ENCODE measurements around the gene CHD2. TPM values are rescaled to one million over a fixed set of nuclear protein-coding genes. Genes with fewer than 3 reads are reported as not detected.
"Not testable (repeated sequence)": the region's sequence is repeated elsewhere in the genome, so short reads cannot be mapped to it uniquely, and the experiment has no call there.

The CHD2 gene
- polyA plus RNA-seq = 10 to 100 TPM; 25.8 to 32.8 TPM

- Histone ChIP-seq H3K4me1 (ENCODE audit: control insufficient read depth in 2 of 2, insufficient read depth in 2 of 2, low read length in 1 of 2) (no peaks in the 10 kb centered on the region), H3K9me3 (ENCODE audit: control insufficient read depth in 2 of 2, insufficient read depth in 1 of 2, low read depth in 1 of 2, low read length in 1 of 2) (no peaks in the 10 kb centered on the region), H3K27me3 (ENCODE audit: control insufficient read depth in 1 of 2, insufficient read depth in 2 of 2, low read length in 2 of 2) (no peaks in the 10 kb centered on the region), H3K27ac (ENCODE audit: low read depth in 2 of 2, low read length in 1 of 2) (peak within 1 kb of the TSS; percentile 97 to 98), H3K4me3 (ENCODE audit: low read depth in 1 of 2, low read length in 2 of 2) (peak within 1 kb of the TSS; percentile 64 to 87), H3K36me3 (ENCODE audit: control insufficient read depth in 2 of 2, insufficient read depth in 2 of 2, low read length in 1 of 2) (no peaks in the 10 kb centered on the region)
- WGBS, 2 donors = 0% methylated on average over 15 of the region's 15 CpGs
Observed at GRCh38 chr15:92899948-92900730, at the start of gene CHD2. Gene CHD2 (plus strand): TSS chr15:92900324. CDS start chr15:92901238, 914 bp downstream.

GRCh38 chr15:92853222-92853621, 46.9 kb upstream of the CHD2 start:
- Histone ChIP-seq H3K4me1 (ENCODE audit: control insufficient read depth in 2 of 2, insufficient read depth in 2 of 2, low read length in 1 of 2) (no peaks in the 10 kb centered on the region), H3K4me3 (ENCODE audit: low read depth in 1 of 2, low read length in 2 of 2) (no peak overlapping the region), H3K27ac (ENCODE audit: low read depth in 2 of 2, low read length in 1 of 2) (no peak overlapping the region), H3K27me3 (ENCODE audit: control insufficient read depth in 1 of 2, insufficient read depth in 2 of 2, low read length in 2 of 2) (no peaks in the 10 kb centered on the region), H3K9me3 (ENCODE audit: control insufficient read depth in 2 of 2, insufficient read depth in 1 of 2, low read depth in 1 of 2, low read length in 1 of 2) (no peaks in the 10 kb centered on the region), H3K36me3 (ENCODE audit: control insufficient read depth in 2 of 2, insufficient read depth in 2 of 2, low read length in 1 of 2) (no peaks in the 10 kb centered on the region)
- WGBS, 2 donors = 77 to 81% methylated on average over 9 of the region's 9 CpGs

GRCh38 chr15:92861742-92862141, 38.4 kb upstream of the CHD2 start:
- 95 to 97% methylated on average over 1 of the region's 1 CpG for WGBS, 2 donors
- Histone ChIP-seq H3K4me1 (ENCODE audit: control insufficient read depth in 2 of 2, insufficient read depth in 2 of 2, low read length in 1 of 2) (no peaks in the 10 kb centered on the region), H3K9me3 (ENCODE audit: control insufficient read depth in 2 of 2, insufficient read depth in 1 of 2, low read depth in 1 of 2, low read length in 1 of 2) (no peaks in the 10 kb centered on the region), H3K27me3 (ENCODE audit: control insufficient read depth in 1 of 2, insufficient read depth in 2 of 2, low read length in 2 of 2) (no peaks in the 10 kb centered on the region), H3K27ac (ENCODE audit: low read depth in 2 of 2, low read length in 1 of 2) (no peak overlapping the region), H3K4me3 (ENCODE audit: low read depth in 1 of 2, low read length in 2 of 2) (no peak overlapping the region), H3K36me3 (ENCODE audit: control insufficient read depth in 2 of 2, insufficient read depth in 2 of 2, low read length in 1 of 2) (no peaks in the 10 kb centered on the region)

GRCh38 chr15:92864127-92864814, 35.9 kb upstream of the CHD2 start:
- Histone ChIP-seq H3K27me3 (ENCODE audit: control insufficient read depth in 1 of 2, insufficient read depth in 2 of 2, low read length in 2 of 2) (no peaks in the 10 kb centered on the region), H3K9me3 (ENCODE audit: control insufficient read depth in 2 of 2, insufficient read depth in 1 of 2, low read depth in 1 of 2, low read length in 1 of 2) (no peaks in the 10 kb centered on the region), H3K4me1 (ENCODE audit: control insufficient read depth in 2 of 2, insufficient read depth in 2 of 2, low read length in 1 of 2) (no peaks in the 10 kb centered on the region), H3K4me3 (ENCODE audit: low read depth in 1 of 2, low read length in 2 of 2) (no peak overlapping the region), H3K36me3 (ENCODE audit: control insufficient read depth in 2 of 2, insufficient read depth in 2 of 2, low read length in 1 of 2) (no peaks in the 10 kb centered on the region), H3K27ac (ENCODE audit: low read depth in 2 of 2, low read length in 1 of 2) (no peak overlapping the region)
- WGBS, 2 donors = 78 to 83% methylated on average over 1 of the region's 1 CpG

GRCh38 chr15:92869263-92869940, 30.7 kb upstream of the CHD2 start:
- H3K27ac ChIP-seq (ENCODE audit: low read depth in 2 of 2, low read length in 1 of 2) = peak overlapping the region in 1 of 2 donors; percentile 67
- H3K4me3 ChIP-seq (ENCODE audit: low read depth in 1 of 2, low read length in 2 of 2) = no peak overlapping the region
- peaks cover 0 to 2% of the 10 kb centered on the region in 2 donors for H3K4me1 ChIP-seq (ENCODE audit: control insufficient read depth in 2 of 2, insufficient read depth in 2 of 2, low read length in 1 of 2)
- no peaks in the 10 kb centered on the region for H3K27me3 ChIP-seq (ENCODE audit: control insufficient read depth in 1 of 2, insufficient read depth in 2 of 2, low read length in 2 of 2)
- WGBS, 2 donors = 52 to 65% methylated on average over 4 of the region's 4 CpGs
- no peaks in the 10 kb centered on the region for H3K9me3 ChIP-seq (ENCODE audit: control insufficient read depth in 2 of 2, insufficient read depth in 1 of 2, low read depth in 1 of 2, low read length in 1 of 2)
- no peaks in the 10 kb centered on the region for H3K36me3 ChIP-seq (ENCODE audit: control insufficient read depth in 2 of 2, insufficient read depth in 2 of 2, low read length in 1 of 2)

GRCh38 chr15:92870010-92870591, 30.0 kb upstream of the CHD2 start:
- no peaks in the 10 kb centered on the region for H3K27me3 ChIP-seq (ENCODE audit: control insufficient read depth in 1 of 2, insufficient read depth in 2 of 2, low read length in 2 of 2)
- peak overlapping the region; percentile 45 to 68 for H3K27ac ChIP-seq (ENCODE audit: low read depth in 2 of 2, low read length in 1 of 2)
- 35 to 52% methylated on average over 9 of the region's 9 CpGs for WGBS, 2 donors
- no peak overlapping the region for H3K4me3 ChIP-seq (ENCODE audit: low read depth in 1 of 2, low read length in 2 of 2)
- H3K36me3 ChIP-seq (ENCODE audit: control insufficient read depth in 2 of 2, insufficient read depth in 2 of 2, low read length in 1 of 2) = no peaks in the 10 kb centered on the region
- peaks cover 0 to 2% of the 10 kb centered on the region in 2 donors for H3K4me1 ChIP-seq (ENCODE audit: control insufficient read depth in 2 of 2, insufficient read depth in 2 of 2, low read length in 1 of 2)
- H3K9me3 ChIP-seq (ENCODE audit: control insufficient read depth in 2 of 2, insufficient read depth in 1 of 2, low read depth in 1 of 2, low read length in 1 of 2) = no peaks in the 10 kb centered on the region

GRCh38 chr15:92872967-92873366, 27.2 kb upstream of the CHD2 start:
- not testable (repeated sequence) for H3K27ac ChIP-seq (ENCODE audit: low read depth in 2 of 2, low read length in 1 of 2); H3K4me1 ChIP-seq (ENCODE audit: control insufficient read depth in 2 of 2, insufficient read depth in 2 of 2, low read length in 1 of 2); H3K9me3 ChIP-seq (ENCODE audit: control insufficient read depth in 2 of 2, insufficient read depth in 1 of 2, low read depth in 1 of 2, low read length in 1 of 2); H3K36me3 ChIP-seq (ENCODE audit: control insufficient read depth in 2 of 2, insufficient read depth in 2 of 2, low read length in 1 of 2); H3K27me3 ChIP-seq (ENCODE audit: control insufficient read depth in 1 of 2, insufficient read depth in 2 of 2, low read length in 2 of 2); H3K4me3 ChIP-seq (ENCODE audit: low read depth in 1 of 2, low read length in 2 of 2)
- WGBS, 2 donors = 96 to 97% methylated on average over 6 of the region's 6 CpGs

GRCh38 chr15:92877000-92877399, 23.1 kb upstream of the CHD2 start:
- no peaks in the 10 kb centered on the region for H3K27me3 ChIP-seq (ENCODE audit: control insufficient read depth in 1 of 2, insufficient read depth in 2 of 2, low read length in 2 of 2)
- WGBS, 2 donors = 87 to 88% methylated on average over 5 of the region's 5 CpGs
- H3K9me3 ChIP-seq (ENCODE audit: control insufficient read depth in 2 of 2, insufficient read depth in 1 of 2, low read depth in 1 of 2, low read length in 1 of 2) = no peaks in the 10 kb centered on the region
- H3K4me3 ChIP-seq (ENCODE audit: low read depth in 1 of 2, low read length in 2 of 2) = no peak overlapping the region
- no peaks in the 10 kb centered on the region for H3K36me3 ChIP-seq (ENCODE audit: control insufficient read depth in 2 of 2, insufficient read depth in 2 of 2, low read length in 1 of 2)
- H3K4me1 ChIP-seq (ENCODE audit: control insufficient read depth in 2 of 2, insufficient read depth in 2 of 2, low read length in 1 of 2) = no peaks in the 10 kb centered on the region
- H3K27ac ChIP-seq (ENCODE audit: low read depth in 2 of 2, low read length in 1 of 2) = no peak overlapping the region

GRCh38 chr15:92877416-92877815, 22.7 kb upstream of the CHD2 start:
- Histone ChIP-seq H3K36me3 (ENCODE audit: control insufficient read depth in 2 of 2, insufficient read depth in 2 of 2, low read length in 1 of 2) (no peaks in the 10 kb centered on the region), H3K27ac (ENCODE audit: low read depth in 2 of 2, low read length in 1 of 2) (no peak overlapping the region), H3K4me1 (ENCODE audit: control insufficient read depth in 2 of 2, insufficient read depth in 2 of 2, low read length in 1 of 2) (no peaks in the 10 kb centered on the region), H3K27me3 (ENCODE audit: control insufficient read depth in 1 of 2, insufficient read depth in 2 of 2, low read length in 2 of 2) (no peaks in the 10 kb centered on the region), H3K9me3 (ENCODE audit: control insufficient read depth in 2 of 2, insufficient read depth in 1 of 2, low read depth in 1 of 2, low read length in 1 of 2) (no peaks in the 10 kb centered on the region), H3K4me3 (ENCODE audit: low read depth in 1 of 2, low read length in 2 of 2) (no peak overlapping the region)
- 87 to 89% methylated on average over 2 of the region's 2 CpGs for WGBS, 2 donors
